Subcutaneous adipose tissue (tissue), 4 donors: ENCODE data around the gene RAMACL. TPM values are rescaled to one million over a fixed set of nuclear protein-coding genes. Genes with fewer than 3 reads are reported as not detected.

Source experiments
- CTCF ChIP-seq: fragments of 450-650 bp; IDR thresholded peaks from one replicate; pipeline ENCODE4 v1.5.1; 2016; ENCODE audit warnings: low read depth, mild to moderate bottlenecking, control low read depth, antibody characterized with exemption, moderate library complexity
- total RNA-seq, 4 donors: library from RNA; depleted of rRNA; stranded (reverse); fragments of >200 nt; gene quantifications; one replicate each; pipeline ENCODE4 v1.1.0, GENCODE V29; 2016

RAMACL gene
- total RNA-seq, 4 donors from 2014 or later, result 8.8 to 13.2 (median 11.1) TPM

GRCh38 chr6:166533205-166533824, 53.2 kb downstream of the RAMACL start:
- TF ChIP-seq CTCF, result no peak

Other genes with a start within 250 kb of the RAMACL start
- gene SFT2D1, start 244.1 kb downstream of the RAMACL start, total RNA-seq, result 10 to 100 TPM; 35.2 to 65.4 (median 50.3) TPM
- gene MPC1, start 203.7 kb downstream of the RAMACL start, total RNA-seq, result 100 to 1,000 TPM in 1 of 4 donors, 10 to 100 TPM in 3; 59.7 to 118 (median 94.1) TPM
- gene RPS6KA2, start 40.6 kb upstream of the RAMACL start, total RNA-seq, result 100 to 1,000 TPM in 2 of 4 donors, 10 to 100 TPM in 2; 43.9 to 161 (median 82.7) TPM